HepG2 (cell line): Measurements from ENCODE around the gene PKIB. TPM values are rescaled to one million over a fixed set of nuclear protein-coding genes. Genes with fewer than 3 reads are reported as not detected.

Experiments
- ATAC-seq: fragments of 200-7000 bp; cut with Tn5 transposase; 3 replicates; pipeline ENCODE4 v1.9.1; 2020; ENCODE audit warnings: mild to moderate bottlenecking, moderate library complexity
- BruUV-seq: library from RNA; stranded (reverse); fragments of 400-500 nt; replicated peaks from 2 replicates; lab custom pipeline; 2021; lab: Mats Ljungman, UMichigan
- CTCF ChIA-PET: fragments of 300-600 bp; formaldehyde crosslinking; extraction: SDS; loops from one replicate; lab custom pipeline; 2021; ENCODE audit warnings: low total read pairs, inconsistent platforms, low intra/inter-chr PET ratio; lab: Yijun Ruan, JAX
- POLR2A ChIA-PET: fragments of 350-600 bp; sonication (Branson Sonifier 250); formaldehyde crosslinking; loops from one replicate; lab custom pipeline; 2020; ENCODE audit warnings: antibody characterized with exemption, inconsistent platforms; lab: Yijun Ruan, JAX
- DNase-seq: peaks from one replicate; pipeline ENCODE4 v3.0.0-alpha.2; 2015; ENCODE audit warnings: low spot score
- FAIRE-seq: peaks from 3 replicates; lab custom pipeline; 2011; peaks lifted over from hg19 to GRCh38; lab: Jason Lieb, UNC
- H2AFZ ChIP-seq: one replicate; pipeline ENCODE4 v1.6.1; 2011; ENCODE audit warnings: low read length, inconsistent platforms
- H3K27ac ChIP-seq: fragments of 300-600 bp; 3 replicates; pipeline ENCODE4 v1.8.0; 2011; ENCODE audit warnings: mixed run types, mild to moderate bottlenecking, mixed read lengths, low read length, inconsistent platforms; ENCODE audit not compliant: insufficient read depth; ENCODE audit errors: extremely low read length
- H3K27me3 ChIP-seq, 2 experiments: fragments of 200-600 bp in 1 of 2; 2 replicates in 1 of 2; 3 replicates in 1 of 2; pipeline versions ENCODE4 v1.6.0 to v1.8.0; 2011; ENCODE audit warnings: low read length in 2 of 2, mild to moderate bottlenecking in 2 of 2, moderate library complexity in 2 of 2, inconsistent platforms in 1 of 2; ENCODE audit not compliant: insufficient read depth in 2 of 2, control insufficient read depth in 1 of 2
- H3K36me3 ChIP-seq, 2 experiments: fragments of 200-600 bp in 1 of 2; replicated peaks in 1 of 2; 2 replicates in 1 of 2; 3 replicates in 1 of 2; pipeline versions ENCODE4 v1.5.1 to v1.8.0; 2011; ENCODE audit warnings: low read length in 2 of 2, inconsistent platforms in 1 of 2; ENCODE audit not compliant: insufficient read depth in 2 of 2, control insufficient read depth in 1 of 2
- H3K4me1 ChIP-seq: 2 replicates; pipeline ENCODE4 v1.5.1; 2012; ENCODE audit warnings: low read length, inconsistent platforms; ENCODE audit not compliant: insufficient read depth
- H3K4me2 ChIP-seq: 2 replicates; pipeline ENCODE4 v1.6.0; 2011; ENCODE audit warnings: low read depth, low read length, inconsistent platforms
- H3K4me3 ChIP-seq, 3 experiments: fragments of 200-600 bp in 1 of 3; sonication (generic), shearing (Covaris generic) in 1 of 3; replicated peaks in 1 of 3; 2 replicates each; pipeline ENCODE4 v1.5.1; 2011 to 2016; ENCODE audit warnings: low read length in 3 of 3, inconsistent platforms in 2 of 3, low read depth in 2 of 3, mild to moderate bottlenecking in 2 of 3, control low read depth in 1 of 3, mixed read lengths in 1 of 3; ENCODE audit not compliant: insufficient read depth in 1 of 3
- H3K79me2 ChIP-seq: one replicate; pipeline ENCODE4 v1.6.1; 2011; ENCODE audit warnings: low read length, inconsistent platforms; ENCODE audit not compliant: insufficient read depth
- H3K9ac ChIP-seq: 2 replicates; pipeline ENCODE4 v1.6.0; 2011; ENCODE audit warnings: mild to moderate bottlenecking, low read depth, low read length, inconsistent platforms; ENCODE audit not compliant: insufficient read depth
- H3K9me3 ChIP-seq: 2 replicates; pipeline ENCODE4 v1.5.1; 2012; ENCODE audit warnings: mild to moderate bottlenecking, low read length
- H4K20me1 ChIP-seq: 2 replicates; pipeline ENCODE4 v1.6.0; 2011; ENCODE audit warnings: inconsistent platforms, mild to moderate bottlenecking, low read length, moderate library complexity; ENCODE audit not compliant: insufficient read depth
- CREB1 ChIP-seq, 2 experiments: fragments of 450-650 bp in 1 of 2; IDR thresholded peaks; 2 replicates each; pipeline ENCODE4 v1.6.1; 2016 to 2017; ENCODE audit warnings: control low read depth in 1 of 2, mild to moderate bottlenecking in 1 of 2, missing compliant biosample characterization in 1 of 2, missing genetic modification characterization in 1 of 2
- ZNF407 ChIP-seq: sonication (generic); formaldehyde crosslinking; IDR thresholded peaks from one replicate; pipeline ENCODE4 v1.5.1; 2020; ENCODE audit warnings: mild to moderate bottlenecking, missing genetic modification reagents; ENCODE audit errors: not compliant biosample characterization
- WGBS: methylation state at CpG from one replicate; pipeline ENCODE4 v1.1.6; 2017; ENCODE audit warnings: low lambda C conversion rate; 5-methylcytosine and 5-hydroxymethylcytosine counted together
- in situ Hi-C: cut with HindIII; loops from 2 replicates; pipeline ENCODE4 v1.10.0; 2017; ENCODE audit warnings: low pct_unique_long_range_greater_than_20kb; ENCODE audit not compliant: extremely low pct_ligation_motif_present
- intact Hi-C: fragments of 100-400 bp; cut with micrococcal nuclease; formaldehyde crosslinking; loops from one replicate; pipeline ENCODE4 v1.10.0; 2022; ENCODE audit not compliant: unreplicated experiment
- polyA plus RNA-seq, 8 experiments: library from polyadenylated mRNA; depleted of rRNA in 3 of 8; stranded (reverse) in 7 of 8; unstranded in 1 of 8; fragments of >200 nt; fragmentation: Illumina TruSeq in 4 of 8; extraction: Trizol in 4 of 8; gene quantifications; 2 replicates each; pipeline versions ENCODE4 v1.2.1 to v1.2.3, GENCODE V29; 2011 to 2016; ENCODE audit warnings: low read depth in 4 of 8, missing spikeins in 1 of 8, mixed read lengths in 1 of 8; ENCODE audit not compliant: insufficient read depth in 1 of 8
- total RNA-seq, 5 experiments: library from RNA; depleted of rRNA; stranded (reverse); fragments of >200 nt; fragmentation: Illumina TruSeq; extraction: Trizol; gene quantifications; 2 replicates each; pipeline ENCODE4 v1.2.3, GENCODE V29; 2016; ENCODE audit warnings: low read depth in 1 of 5

Gene PKIB
- total and polyA plus RNA-seq, 2 of the 13 experiments (the other 11 are each of a cell fraction or from before 2014, with no cell fraction given), result 1.4 to 1.5 TPM

GRCh38 chr6:122569230-122569771 is 40.9 kb upstream of the PKIB start:
- no peak; the same call in 2 of the 3 replicates for ATAC-seq
- no peak overlapping the region for H3K27ac ChIP-seq
- no peaks in the 10 kb centered on the region for H3K36me3 ChIP-seq

More at GRCh38 chr6:122569230-122569771, 40.9 kb upstream of the PKIB start:
- Histone ChIP-seq H3K9me3 (no peaks in the 10 kb centered on the region), H4K20me1 (no peaks in the 10 kb centered on the region), H3K4me3 (no peak overlapping the region), H3K4me1 (no peaks in the 10 kb centered on the region), H2AFZ (no peak overlapping the region), H3K79me2 (no peaks in the 10 kb centered on the region), H3K27me3 (no peaks in the 10 kb centered on the region), H3K9ac (no peak overlapping the region), H3K4me2 (no peak overlapping the region)
- FAIRE-seq (no peak), DNase-seq (no peak)
- TF ChIP-seq CREB1 (IDR thresholded peaks at IDR 0.05), result peak; percentile 84
- TF ChIP-seq CREB1 (CRISPR knock-in tag; IDR thresholded peaks at IDR 0.05), result no peak
- TF ChIP-seq ZNF407 (CRISPR knock-in tag), result no peak
- in situ Hi-C loops (no loop called here), intact Hi-C loops (no loop called here)
- WGBS, result 7% methylated on average over 6 of the region's 6 CpGs
- CTCF ChIA-PET, result no interaction called here
- BruUV-seq, result no TSS peak
- POLR2A ChIA-PET, result no interaction called here
